Measurements from ENCODE around the gene TMEM242.
A peak's percentile ranks its signal among the peaks of the same experiment; 100 is the strongest.

TMEM242 gene

DNA sequence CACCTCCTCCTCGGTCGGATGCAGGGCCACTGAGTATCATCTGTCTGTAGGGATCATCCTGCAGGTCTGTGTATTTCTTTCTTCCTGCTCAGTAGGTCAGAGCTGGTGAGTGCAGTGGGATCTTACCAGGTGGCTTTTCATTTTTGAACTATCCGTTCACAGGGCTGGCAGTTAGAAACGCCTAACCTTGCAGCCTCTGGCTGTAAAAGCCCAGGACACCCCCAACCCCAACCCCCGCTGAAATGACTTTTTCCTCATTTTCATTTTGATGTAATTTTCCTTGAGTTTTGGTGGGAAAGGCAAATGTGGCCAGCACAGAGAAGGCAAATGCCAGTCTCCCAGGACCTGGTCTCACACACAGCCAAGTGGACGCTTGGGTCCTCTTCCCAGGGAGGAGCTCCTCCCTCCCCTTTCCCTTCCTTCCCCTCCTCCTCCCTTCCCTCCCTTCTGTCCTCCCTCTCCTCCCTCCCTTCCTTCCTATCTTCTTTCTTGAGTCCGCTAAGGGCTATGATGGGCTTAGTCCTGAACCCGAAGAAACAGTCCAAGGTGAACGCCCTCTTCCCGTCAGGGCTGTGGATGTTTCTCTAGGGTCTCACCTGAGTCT, 36.0 kb downstream of the TMEM242 start:
- no peak for DNase-seq

DNA sequence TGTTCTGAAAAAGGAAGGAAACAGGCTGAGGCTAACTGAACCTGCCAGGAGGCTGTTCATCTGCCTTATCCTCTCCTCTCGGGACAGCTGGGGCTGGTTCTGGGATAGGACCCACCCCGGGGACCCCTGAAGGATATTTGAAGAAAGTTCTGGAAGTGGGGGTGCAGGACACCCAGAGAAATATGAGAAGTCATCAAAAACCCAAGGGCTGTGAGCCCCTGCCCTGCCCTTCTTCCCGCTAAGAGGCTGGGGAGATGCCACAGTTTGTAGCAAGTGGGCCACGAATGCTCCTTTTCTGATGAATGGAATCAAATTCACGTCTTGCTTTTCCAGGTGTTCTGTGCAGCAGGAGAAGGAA, 37.9 kb downstream of the TMEM242 start:
- DNase-seq = no peak

DNA sequence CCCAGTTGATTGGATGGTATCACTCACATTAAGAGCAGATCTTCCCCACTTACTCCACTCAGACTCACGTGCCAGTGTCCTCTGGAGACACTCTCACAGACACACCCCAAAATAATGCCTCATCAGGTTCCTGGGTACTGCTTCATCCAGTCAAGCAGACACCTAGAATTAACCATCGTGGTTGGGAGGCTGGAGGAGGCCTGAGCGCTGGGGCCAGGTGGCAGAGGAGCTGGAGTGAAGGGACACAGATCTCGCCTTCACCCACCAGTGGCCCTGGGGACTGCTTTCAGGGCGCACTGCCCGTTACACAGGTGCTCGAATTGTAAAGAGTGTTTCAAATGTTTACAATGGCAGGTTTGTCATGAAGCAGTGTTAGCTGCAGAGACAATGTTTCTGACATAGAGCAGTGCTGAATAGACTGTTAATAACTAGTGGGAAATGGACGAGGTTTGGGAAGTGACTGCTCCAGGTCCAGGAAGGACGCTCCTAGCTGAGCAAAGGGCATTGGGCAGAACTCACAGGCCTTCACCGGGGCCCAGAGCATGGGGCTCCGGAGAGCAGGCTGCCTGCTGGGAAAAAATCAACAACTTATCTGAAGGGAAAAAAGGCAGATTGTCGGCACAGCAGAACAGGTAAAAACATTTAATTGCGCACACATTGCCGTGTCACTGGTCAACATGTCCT, 38.4 kb downstream of the TMEM242 start:
- DNase-seq = no peak

- DNase-seq = no peak
These were observed 39.2 kb downstream of the TMEM242 start for GRCh38 chr6:157283900-157284737.

DNA sequence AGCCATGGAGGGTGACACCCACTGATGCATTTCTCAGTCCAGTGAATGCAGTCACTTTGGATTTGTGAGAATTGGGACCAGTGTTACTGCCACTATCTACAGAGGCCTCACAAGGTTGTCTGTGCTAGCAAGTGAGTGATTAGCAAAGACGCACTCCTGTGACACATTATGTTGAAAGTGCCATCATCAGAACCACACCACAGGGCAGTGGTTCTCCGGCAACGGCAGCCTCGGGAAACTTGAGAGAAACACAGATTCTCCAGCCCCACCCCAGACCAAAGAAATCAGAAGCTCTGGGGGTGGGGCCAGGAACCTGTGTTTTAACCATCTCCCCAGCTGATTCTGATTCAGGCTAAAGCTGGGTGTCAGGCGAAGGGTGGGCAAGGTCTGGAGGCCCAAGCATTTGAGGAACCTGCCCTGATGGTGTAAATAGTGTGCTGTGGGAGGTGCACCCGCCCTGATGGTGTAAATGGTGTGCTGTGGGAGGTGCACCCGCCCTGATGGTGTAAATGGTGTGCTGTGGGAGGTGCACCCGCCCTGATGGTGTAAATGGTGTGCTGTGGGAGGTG, 39.9 kb downstream of the TMEM242 start:
- no peak for DNase-seq

DNA sequence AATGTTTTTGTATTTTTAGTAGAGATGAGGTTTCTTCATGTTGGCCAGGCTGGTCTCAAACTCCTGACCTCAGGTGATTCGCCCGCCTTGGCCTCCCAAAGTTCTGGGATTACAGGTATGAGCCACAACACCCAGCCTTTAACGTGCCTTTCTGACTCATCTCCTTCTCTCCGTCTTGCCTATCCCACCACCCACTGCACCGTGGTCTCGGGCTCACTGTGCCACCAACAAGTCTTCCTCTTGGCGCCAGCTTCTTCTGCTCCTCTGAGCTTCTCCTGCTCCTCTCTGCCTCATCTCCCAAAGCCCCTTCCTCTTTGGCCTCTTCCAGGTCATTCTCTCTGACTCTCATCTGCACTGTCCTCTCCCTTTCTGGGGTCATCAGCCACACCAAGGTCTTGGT, 41.0 kb downstream of the TMEM242 start:
- DNase-seq = no peak

DNA sequence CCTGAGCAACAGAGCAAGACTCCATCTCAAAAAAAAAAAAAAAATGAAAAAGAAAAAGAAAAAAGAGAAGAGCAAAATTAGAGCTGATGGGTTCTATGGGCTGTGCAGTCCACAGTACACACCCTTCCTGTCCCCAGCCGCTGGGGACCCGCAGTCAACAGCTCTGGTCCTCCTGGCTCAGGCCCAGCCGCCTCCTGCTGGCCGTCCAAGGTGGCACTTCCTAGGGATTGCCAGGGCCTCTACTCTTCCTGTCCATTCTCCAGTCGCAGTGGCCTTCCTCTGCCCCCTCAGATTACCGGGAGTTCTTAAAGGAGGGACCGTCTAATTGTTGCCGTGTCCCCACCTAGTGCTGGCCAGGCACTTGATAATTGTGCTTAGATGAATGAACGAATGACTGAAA, 41.7 kb downstream of the TMEM242 start:
- DNase-seq = peak in 1 of 2 experiments; percentile 40

GRCh38 chr6:157280947-157281346, 42.4 kb downstream of the TMEM242 start:
- DNase-seq = no peak

GRCh38 chr6:157280157-157280556, 43.2 kb downstream of the TMEM242 start:
- DNase-seq = no peak

GRCh38 chr6:157278171-157278570, 45.1 kb downstream of the TMEM242 start:
- DNase-seq = no peak

GRCh38 chr6:157276731-157277130, 46.6 kb downstream of the TMEM242 start:
- DNase-seq = no peak

DNA sequence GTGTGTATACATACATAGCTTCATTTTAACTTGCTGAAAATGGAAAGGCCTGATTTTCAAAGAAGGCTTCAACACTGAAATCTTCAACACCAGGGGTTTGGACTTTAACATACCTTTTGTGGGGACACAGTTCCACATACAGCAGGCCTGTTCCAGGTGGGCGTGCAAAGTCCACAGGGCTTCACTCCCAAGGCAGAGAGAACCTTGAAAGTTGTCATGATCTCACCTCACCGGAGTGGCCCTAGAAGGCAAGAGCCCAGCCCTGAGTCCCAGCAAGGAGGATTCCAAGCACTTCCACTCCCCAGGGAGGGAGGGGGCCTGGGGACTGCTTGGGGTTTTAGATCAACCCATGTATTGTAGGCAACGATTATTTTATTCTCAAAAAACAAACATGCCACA, 47.2 kb downstream of the TMEM242 start:
- DNase-seq = no peak

- peak; percentile 60 to 82 for DNase-seq
These were observed 48.7 kb downstream of the TMEM242 start for GRCh38 chr6:157274471-157275226.

DNA sequence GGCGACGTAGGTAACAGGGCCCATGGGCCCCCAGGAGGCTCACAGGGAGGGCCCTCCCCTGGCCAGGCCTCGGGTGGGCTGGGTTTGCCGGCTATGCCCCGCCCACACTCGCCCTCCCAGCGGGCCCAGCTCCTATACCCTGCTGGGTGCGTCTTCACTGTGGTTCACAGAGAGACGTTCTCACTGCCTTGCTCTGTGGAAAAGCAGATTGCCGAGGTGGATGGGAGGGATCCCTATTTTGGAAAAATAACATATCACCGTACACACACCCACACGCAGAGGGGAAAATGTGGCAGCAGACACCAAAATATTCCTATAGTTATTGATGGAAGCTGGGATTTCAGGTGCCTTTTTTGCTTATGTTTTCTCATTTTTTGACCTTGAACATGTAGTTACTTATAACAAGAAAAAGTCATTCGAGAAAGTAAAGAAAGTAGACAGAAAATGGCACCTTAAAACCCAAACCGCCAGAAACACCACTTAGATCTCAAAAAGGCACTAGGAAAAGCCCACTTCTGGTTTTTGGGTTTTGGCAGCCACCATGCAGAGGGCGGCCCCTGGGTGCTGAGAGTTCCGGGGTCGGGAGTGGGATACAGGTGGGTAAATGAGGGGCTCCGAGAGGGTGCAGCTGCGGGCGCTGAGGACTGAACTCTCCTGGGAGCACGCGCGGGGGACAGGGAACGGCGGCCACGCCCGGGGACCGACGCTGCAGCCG, 49.4 kb downstream of the TMEM242 start:
- DNase-seq = peak in 1 of 2 experiments; percentile 38

DNA sequence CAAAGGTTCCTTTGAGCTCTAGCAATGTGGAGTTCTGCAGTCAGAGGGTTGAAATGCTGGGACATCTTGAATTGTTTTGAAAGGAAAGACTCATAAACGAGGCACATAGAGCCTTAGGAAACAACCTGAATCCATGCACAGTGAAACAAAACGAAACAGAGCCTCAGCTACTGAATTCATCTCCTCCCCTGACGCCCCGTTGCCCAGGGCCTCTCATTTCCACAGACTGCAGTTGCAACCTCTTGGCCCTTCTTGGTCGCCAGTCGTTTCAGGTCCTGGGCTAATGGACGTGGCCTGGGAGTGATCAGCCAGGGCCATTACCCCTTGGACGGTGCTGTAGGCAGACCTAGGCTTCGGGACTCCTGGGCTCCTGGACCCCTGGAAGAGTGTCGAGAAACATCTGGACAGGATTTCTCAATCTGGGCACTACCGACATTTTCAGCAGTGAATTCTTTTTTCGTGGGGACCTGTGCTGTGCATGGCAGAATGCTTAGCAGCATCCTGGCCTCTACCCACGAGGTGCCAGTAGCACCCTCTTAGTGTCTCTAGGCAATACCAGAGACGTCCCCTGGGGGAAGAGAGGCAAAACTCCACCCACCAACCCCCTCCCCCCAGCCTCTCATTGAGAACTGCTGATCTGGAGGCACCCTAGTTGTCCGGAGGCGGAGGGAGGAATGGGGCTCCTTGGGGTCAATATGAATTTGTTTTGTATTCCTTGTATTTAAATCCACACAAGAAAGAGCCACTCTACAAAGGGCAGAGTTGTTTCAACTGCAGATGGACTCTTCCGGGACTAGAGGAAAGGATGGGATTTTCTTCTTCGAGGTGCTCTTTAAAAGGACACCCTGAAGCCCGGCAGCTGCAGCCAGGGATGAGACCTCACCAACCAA, 50.2 kb downstream of the TMEM242 start:
- DNase-seq = peak in 1 of 2 experiments; percentile 35

DNA sequence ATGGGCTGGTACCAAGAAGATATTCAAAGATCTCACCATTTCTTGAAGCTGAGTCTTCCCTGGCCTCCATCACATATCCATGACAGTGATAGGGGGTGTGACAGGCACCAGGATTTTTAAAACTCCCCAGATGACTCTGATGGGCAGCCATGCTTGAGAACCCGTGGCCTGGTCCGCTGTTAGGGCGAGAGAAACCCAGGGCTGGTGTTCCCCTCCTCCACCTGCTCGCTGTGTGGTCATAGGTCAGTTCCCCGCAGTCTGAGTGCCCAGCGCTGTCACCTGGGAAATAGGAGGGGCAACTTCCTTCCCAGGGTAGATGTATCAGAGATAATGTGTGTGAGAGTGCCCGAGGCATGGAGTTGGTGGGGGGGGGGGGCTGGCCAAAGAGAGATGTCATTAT, 50.9 kb downstream of the TMEM242 start:
- no peak for DNase-seq

GRCh38 chr6:157271911-157272310, 51.4 kb downstream of the TMEM242 start:
- no peak for DNase-seq

DNA sequence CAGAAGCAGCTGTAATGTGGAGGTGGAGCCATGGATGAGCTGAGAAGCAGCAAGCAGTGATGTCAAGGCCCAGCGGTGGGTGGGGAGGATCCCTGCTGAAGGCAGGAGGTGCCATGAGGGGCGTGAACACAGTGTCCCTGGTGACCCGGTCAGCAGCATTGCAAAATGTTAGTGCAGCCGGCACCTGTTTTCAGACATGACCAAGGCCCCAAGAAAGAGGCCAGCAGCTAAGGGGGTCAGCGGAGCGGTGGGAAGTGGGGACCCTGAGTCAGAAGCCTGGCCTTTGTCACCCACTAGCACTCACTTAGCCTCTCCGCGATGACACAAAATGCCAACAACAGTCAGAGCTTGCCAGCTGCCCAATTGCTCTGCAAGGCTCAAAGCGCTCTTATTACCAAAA, 51.9 kb downstream of the TMEM242 start:
- no peak for DNase-seq

DNA sequence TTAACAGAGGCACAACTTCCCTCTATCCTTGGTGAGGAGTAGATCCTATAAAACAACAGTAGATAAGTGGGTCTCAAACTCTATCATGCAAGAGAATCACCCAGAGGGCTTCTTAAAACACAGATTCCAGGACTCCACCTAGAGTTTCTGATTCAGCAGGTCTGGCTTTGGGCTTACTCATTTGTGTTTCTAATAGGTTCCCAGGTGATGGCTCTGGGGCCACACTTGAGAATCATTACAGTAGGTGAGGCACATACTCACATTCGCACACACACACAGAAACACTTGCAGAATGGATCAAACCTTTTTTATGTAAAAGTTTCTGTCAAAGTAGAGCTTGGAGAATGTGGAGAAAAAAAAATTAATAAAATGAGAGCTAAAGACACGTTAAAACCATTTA, 52.4 kb downstream of the TMEM242 start:
- no peak for DNase-seq

DNA sequence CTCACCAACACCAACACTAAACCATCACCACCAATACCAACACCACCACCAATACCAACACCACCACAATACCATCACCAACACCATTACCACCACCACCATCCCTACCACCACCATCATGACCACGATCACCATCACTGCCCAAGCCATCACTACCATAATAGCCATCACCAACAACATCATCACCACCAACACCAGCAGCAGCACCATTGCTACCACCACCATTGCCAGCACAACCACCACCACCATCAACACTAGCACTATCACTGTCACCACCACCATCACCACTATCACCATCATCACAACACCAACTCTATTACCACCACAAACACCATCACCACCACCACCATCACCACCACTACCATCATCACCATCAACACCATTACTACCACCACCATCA, 53.0 kb downstream of the TMEM242 start:
- no peak for DNase-seq

GRCh38 chr6:157269261-157269794, 54.0 kb downstream of the TMEM242 start:
- no peak for DNase-seq
